GM12878 (cell line): ENCODE measurements around the gene MED6. TPM values are rescaled to one million over a fixed set of nuclear protein-coding genes. Genes with fewer than 3 reads are reported as not detected.
A peak's percentile ranks its signal among the peaks of the same experiment; 100 is the strongest.

Source experiments
- BRCA1 ChIP-seq: IDR thresholded peaks from 2 replicates; pipeline ENCODE4 v1.6.1; 2011; ENCODE audit warnings: low read depth, low read length, improper control_type of control experiment
- CBFB ChIP-seq: IDR thresholded peaks from 2 replicates; pipeline ENCODE4 v1.6.1; 2016; ENCODE audit warnings: antibody characterized with exemption, low read depth
- CEBPB ChIP-seq, 2 experiments: fragments of 150-350 bp in 1 of 2; IDR thresholded peaks; 2 replicates each; pipeline ENCODE4 v1.6.1; 2012 to 2014; ENCODE audit warnings: low read depth in 2 of 2, low read length in 2 of 2, borderline replicate concordance in 1 of 2, inconsistent platforms in 1 of 2
- ESRRA ChIP-seq: IDR thresholded peaks from 2 replicates; pipeline ENCODE4 v1.6.1; 2012; ENCODE audit warnings: mild to moderate bottlenecking, low read length, improper control_type of control experiment
- MEF2A ChIP-seq: IDR thresholded peaks from 2 replicates; pipeline ENCODE4 v1.6.1; 2011; ENCODE audit warnings: low read depth, mild to moderate bottlenecking, low read length, moderate library complexity; ENCODE audit not compliant: insufficient read depth
- PML ChIP-seq: IDR thresholded peaks from 2 replicates; pipeline ENCODE4 v1.6.1; 2012; ENCODE audit warnings: low read length, inconsistent platforms
- POU2F2 ChIP-seq: IDR thresholded peaks from 3 replicates; pipeline ENCODE4 v1.6.1; 2011; ENCODE audit warnings: low read depth, mild to moderate bottlenecking, low read length, borderline replicate concordance
- SPI1 ChIP-seq: IDR thresholded peaks from 2 replicates; pipeline ENCODE4 v1.6.1; 2011; ENCODE audit warnings: low read depth, mild to moderate bottlenecking, low read length, moderate library complexity, borderline replicate concordance; ENCODE audit not compliant: insufficient read depth
- SRF ChIP-seq, 2 experiments: IDR thresholded peaks; 2 replicates each; pipeline ENCODE4 v1.6.1; 2011; ENCODE audit warnings: low read depth in 2 of 2, low read length in 2 of 2, mild to moderate bottlenecking in 1 of 2, moderate library complexity in 1 of 2
- STAT3 ChIP-seq: IDR thresholded peaks from 2 replicates; pipeline ENCODE4 v1.6.1; 2011; ENCODE audit warnings: low read depth, low read length, improper control_type of control experiment
- TARDBP ChIP-seq: IDR thresholded peaks from 2 replicates; pipeline ENCODE4 v1.6.1; 2016; ENCODE audit warnings: borderline replicate concordance
- ZBED1 ChIP-seq: IDR thresholded peaks from 2 replicates; pipeline ENCODE4 v1.6.1; 2016; ENCODE audit warnings: borderline replicate concordance
- polyA plus RNA-seq, 11 experiments: library from polyadenylated mRNA; depleted of rRNA in 4 of 11; unstranded in 6 of 11; stranded (reverse) in 5 of 11; fragments of >200 nt; fragmentation: Nextera tagmentation in 4 of 11; fragmentation: Illumina TruSeq in 1 of 11; extraction: Ambion mirVana in 4 of 11; extraction: Trizol in 1 of 11; gene quantifications; 1 replicate in 1 of 11; 2 replicates in 10 of 11; pipeline versions ENCODE4 v1.2.1 to v1.2.3, GENCODE V29; 2011 to 2016; ENCODE audit warnings: inconsistent platforms in 2 of 11, missing spikeins in 2 of 11, low read depth in 1 of 11
- total RNA-seq, 4 experiments: library from RNA; depleted of rRNA in 3 of 4; stranded (reverse); fragments of >200 nt in 3 of 4; fragmentation: Illumina TruSeq in 1 of 4; extraction: Trizol in 1 of 4; gene quantifications; 2 replicates each; pipeline versions ENCODE4 v1.2.1 to v1.2.3, GENCODE V29; 2013 to 2021
- TF ChIP-seq, protein P1 (sequence below): fragments of 450-650 bp; IDR thresholded peaks from 2 replicates; pipeline ENCODE4 v1.6.1; 2017; ENCODE audit warnings: mild to moderate bottlenecking, moderate library complexity
- TF ChIP-seq, protein P2 (sequence below), 3 experiments: IDR thresholded peaks in 2 of 3; conservative IDR thresholded peaks in 1 of 3; 2 replicates each; pipeline ENCODE4 v1.5.1; 2011; ENCODE audit warnings: low read depth in 3 of 3, low read length in 3 of 3, mild to moderate bottlenecking in 3 of 3, control low read depth in 2 of 3, moderate library complexity in 2 of 3, inconsistent platforms in 1 of 3, mixed read lengths in 1 of 3; ENCODE audit not compliant: control insufficient read depth in 2 of 3, insufficient read depth in 1 of 3; ENCODE audit errors: extremely low read depth in 1 of 3
- TF ChIP-seq, protein P3 (sequence below): IDR thresholded peaks from 2 replicates; pipeline ENCODE4 v1.6.1; 2011; ENCODE audit warnings: mild to moderate bottlenecking, low read depth, low read length, moderate library complexity; ENCODE audit not compliant: insufficient replicate concordance
- TF ChIP-seq, protein P4 (sequence below): fragments of 450-650 bp; IDR thresholded peaks from 2 replicates; pipeline ENCODE4 v1.6.1; 2017; ENCODE audit warnings: mild to moderate bottlenecking, low read depth, inconsistent platforms; ENCODE audit not compliant: poor library complexity, severe bottlenecking
- TF ChIP-seq, protein P5 (sequence below): fragments of 450-650 bp; IDR thresholded peaks from 2 replicates; pipeline ENCODE4 v1.6.1; 2016; ENCODE audit warnings: mild to moderate bottlenecking

The MED6 gene
- total and polyA plus RNA-seq, 10 of the 15 experiments (the other 5 are each of a cell fraction or from before 2014, with no cell fraction given): 29.2 to 74.9 (median 46.2) TPM

DNA sequence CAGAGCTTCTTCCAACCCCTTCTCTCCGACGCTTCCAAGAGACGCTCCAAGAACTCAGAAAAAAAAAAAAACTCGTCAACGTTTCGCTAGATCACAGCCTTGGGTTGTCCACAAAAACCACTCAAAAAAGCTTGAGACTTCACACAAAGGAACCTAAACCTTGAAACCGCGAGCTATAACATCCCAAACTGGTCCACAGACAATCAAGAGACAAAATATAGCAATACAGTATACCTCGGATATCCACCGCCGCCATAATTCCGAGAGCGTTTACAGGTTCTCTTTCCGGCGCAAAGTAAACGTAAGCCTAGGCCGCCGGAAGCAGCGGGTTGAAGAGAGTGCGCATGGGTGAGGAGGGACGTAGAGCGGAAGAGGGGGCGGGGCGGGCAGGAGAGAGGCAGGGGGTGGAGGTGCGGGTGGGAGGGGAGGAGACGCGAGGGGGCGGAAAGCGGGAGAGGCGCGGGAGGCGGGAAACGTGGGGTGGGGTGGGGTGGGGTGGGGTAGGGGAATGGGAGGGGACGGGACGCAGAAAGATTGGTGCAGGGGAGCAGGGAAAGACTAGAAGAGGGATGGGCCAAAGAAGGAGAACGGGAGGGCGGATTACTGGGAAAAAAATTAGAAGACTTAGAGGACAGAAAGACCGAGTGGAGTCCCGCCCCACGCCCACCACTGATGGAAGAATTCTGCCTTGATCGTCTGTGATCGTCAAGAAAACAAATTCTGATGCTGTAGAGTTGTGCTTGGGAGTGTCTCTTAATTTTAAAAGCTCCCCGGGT, at the start of gene MED6 (continued):
- TF ChIP-seq, protein P1, sequence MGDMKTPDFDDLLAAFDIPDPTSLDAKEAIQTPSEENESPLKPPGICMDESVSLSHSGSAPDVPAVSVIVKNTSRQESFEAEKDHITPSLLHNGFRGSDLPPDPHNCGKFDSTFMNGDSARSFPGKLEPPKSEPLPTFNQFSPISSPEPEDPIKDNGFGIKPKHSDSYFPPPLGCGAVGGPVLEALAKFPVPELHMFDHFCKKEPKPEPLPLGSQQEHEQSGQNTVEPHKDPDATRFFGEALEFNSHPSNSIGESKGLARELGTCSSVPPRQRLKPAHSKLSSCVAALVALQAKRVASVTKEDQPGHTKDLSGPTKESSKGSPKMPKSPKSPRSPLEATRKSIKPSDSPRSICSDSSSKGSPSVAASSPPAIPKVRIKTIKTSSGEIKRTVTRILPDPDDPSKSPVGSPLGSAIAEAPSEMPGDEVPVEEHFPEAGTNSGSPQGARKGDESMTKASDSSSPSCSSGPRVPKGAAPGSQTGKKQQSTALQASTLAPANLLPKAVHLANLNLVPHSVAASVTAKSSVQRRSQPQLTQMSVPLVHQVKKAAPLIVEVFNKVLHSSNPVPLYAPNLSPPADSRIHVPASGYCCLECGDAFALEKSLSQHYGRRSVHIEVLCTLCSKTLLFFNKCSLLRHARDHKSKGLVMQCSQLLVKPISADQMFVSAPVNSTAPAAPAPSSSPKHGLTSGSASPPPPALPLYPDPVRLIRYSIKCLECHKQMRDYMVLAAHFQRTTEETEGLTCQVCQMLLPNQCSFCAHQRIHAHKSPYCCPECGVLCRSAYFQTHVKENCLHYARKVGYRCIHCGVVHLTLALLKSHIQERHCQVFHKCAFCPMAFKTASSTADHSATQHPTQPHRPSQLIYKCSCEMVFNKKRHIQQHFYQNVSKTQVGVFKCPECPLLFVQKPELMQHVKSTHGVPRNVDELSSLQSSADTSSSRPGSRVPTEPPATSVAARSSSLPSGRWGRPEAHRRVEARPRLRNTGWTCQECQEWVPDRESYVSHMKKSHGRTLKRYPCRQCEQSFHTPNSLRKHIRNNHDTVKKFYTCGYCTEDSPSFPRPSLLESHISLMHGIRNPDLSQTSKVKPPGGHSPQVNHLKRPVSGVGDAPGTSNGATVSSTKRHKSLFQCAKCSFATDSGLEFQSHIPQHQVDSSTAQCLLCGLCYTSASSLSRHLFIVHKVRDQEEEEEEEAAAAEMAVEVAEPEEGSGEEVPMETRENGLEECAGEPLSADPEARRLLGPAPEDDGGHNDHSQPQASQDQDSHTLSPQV: no peak
- TF ChIP-seq ESRRA: no peak
- peak; percentile 39; the same call in 1 of the 2 replicates for TF ChIP-seq PML
- TF ChIP-seq, protein P2, sequence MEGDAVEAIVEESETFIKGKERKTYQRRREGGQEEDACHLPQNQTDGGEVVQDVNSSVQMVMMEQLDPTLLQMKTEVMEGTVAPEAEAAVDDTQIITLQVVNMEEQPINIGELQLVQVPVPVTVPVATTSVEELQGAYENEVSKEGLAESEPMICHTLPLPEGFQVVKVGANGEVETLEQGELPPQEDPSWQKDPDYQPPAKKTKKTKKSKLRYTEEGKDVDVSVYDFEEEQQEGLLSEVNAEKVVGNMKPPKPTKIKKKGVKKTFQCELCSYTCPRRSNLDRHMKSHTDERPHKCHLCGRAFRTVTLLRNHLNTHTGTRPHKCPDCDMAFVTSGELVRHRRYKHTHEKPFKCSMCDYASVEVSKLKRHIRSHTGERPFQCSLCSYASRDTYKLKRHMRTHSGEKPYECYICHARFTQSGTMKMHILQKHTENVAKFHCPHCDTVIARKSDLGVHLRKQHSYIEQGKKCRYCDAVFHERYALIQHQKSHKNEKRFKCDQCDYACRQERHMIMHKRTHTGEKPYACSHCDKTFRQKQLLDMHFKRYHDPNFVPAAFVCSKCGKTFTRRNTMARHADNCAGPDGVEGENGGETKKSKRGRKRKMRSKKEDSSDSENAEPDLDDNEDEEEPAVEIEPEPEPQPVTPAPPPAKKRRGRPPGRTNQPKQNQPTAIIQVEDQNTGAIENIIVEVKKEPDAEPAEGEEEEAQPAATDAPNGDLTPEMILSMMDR (IDR thresholded peaks at IDR 0.05 in 2 of 3, conservative IDR thresholded peaks at IDR 0.05 in 1 of 3; ENCODE audit: control insufficient read depth in 2 of 3, extremely low read depth in 1 of 3, insufficient read depth in 1 of 3, low read depth in 3 of 3, low read length in 3 of 3): no peak
- no peak for TF ChIP-seq BRCA1
- no peak for TF ChIP-seq STAT3
- TF ChIP-seq CBFB: 0 out of 2 replicates have a peak, but pooled peaks have one; percentile 33
- TF ChIP-seq ZBED1: no peak
- TF ChIP-seq, protein P3, sequence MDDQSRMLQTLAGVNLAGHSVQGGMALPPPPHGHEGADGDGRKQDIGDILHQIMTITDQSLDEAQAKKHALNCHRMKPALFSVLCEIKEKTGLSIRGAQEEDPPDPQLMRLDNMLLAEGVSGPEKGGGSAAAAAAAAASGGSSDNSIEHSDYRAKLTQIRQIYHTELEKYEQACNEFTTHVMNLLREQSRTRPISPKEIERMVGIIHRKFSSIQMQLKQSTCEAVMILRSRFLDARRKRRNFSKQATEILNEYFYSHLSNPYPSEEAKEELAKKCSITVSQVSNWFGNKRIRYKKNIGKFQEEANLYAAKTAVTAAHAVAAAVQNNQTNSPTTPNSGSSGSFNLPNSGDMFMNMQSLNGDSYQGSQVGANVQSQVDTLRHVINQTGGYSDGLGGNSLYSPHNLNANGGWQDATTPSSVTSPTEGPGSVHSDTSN: no peak
- TF ChIP-seq TARDBP: no peak
- TF ChIP-seq, protein P4, sequence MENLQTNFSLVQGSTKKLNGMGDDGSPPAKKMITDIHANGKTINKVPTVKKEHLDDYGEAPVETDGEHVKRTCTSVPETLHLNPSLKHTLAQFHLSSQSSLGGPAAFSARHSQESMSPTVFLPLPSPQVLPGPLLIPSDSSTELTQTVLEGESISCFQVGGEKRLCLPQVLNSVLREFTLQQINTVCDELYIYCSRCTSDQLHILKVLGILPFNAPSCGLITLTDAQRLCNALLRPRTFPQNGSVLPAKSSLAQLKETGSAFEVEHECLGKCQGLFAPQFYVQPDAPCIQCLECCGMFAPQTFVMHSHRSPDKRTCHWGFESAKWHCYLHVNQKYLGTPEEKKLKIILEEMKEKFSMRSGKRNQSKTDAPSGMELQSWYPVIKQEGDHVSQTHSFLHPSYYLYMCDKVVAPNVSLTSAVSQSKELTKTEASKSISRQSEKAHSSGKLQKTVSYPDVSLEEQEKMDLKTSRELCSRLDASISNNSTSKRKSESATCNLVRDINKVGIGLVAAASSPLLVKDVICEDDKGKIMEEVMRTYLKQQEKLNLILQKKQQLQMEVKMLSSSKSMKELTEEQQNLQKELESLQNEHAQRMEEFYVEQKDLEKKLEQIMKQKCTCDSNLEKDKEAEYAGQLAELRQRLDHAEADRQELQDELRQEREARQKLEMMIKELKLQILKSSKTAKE: peak; percentile 33
- TF ChIP-seq SPI1: no peak
- peak in 1 of 2 experiments; percentile 92; a peak in 2 of 4 replicates for TF ChIP-seq SRF (IDR thresholded peaks at IDR 0.05; ENCODE audit: low read depth in 2 of 2, low read length in 2 of 2)
- no peak for TF ChIP-seq CEBPB (IDR thresholded peaks at IDR 0.05; ENCODE audit: borderline replicate concordance in 1 of 2, low read depth in 2 of 2, low read length in 2 of 2)
- TF ChIP-seq MEF2A: 0 out of 2 replicates have a peak, but pooled peaks have one; percentile 56
- TF ChIP-seq POU2F2: peak; percentile 63; the same call in 2 of the 3 replicates
- TF ChIP-seq, protein P5, sequence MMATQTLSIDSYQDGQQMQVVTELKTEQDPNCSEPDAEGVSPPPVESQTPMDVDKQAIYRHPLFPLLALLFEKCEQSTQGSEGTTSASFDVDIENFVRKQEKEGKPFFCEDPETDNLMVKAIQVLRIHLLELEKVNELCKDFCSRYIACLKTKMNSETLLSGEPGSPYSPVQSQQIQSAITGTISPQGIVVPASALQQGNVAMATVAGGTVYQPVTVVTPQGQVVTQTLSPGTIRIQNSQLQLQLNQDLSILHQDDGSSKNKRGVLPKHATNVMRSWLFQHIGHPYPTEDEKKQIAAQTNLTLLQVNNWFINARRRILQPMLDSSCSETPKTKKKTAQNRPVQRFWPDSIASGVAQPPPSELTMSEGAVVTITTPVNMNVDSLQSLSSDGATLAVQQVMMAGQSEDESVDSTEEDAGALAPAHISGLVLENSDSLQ: no peak
